HG03378 (cell line): ENCODE measurements around the gene EHD2.
"Not testable (repeated sequence)": the region's sequence is repeated elsewhere in the genome, so short reads cannot be mapped to it uniquely, and the experiment has no call there.

Source experiments
- ATAC-seq: cut with Tn5 transposase; IDR thresholded peaks from one replicate; pipeline ENCODE4 v1.9.1; 2021; ENCODE audit warnings: mild to moderate bottlenecking, moderate library complexity; ENCODE audit not compliant: unreplicated experiment

The EHD2 gene

GRCh38 chr19:47765523-47766358 lies 52.5 kb downstream of the EHD2 start:
- no peak for ATAC-seq

DNA sequence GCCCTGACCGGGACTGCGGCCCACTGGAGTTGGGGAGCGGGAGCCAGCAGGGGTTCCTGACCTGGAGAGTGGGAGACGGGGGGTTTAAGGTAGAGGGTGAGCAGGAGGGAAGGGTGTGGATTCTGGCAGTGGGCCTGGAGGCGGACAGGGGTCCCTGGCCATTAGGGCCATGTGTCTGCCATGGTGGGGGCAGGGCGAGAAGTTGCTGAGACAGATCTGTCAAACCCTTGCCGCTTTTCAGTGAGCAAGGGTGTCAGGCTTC lies 53.1 kb downstream of the EHD2 start:
- no peak for ATAC-seq

GRCh38 chr19:47766670-47767069 lies 53.4 kb downstream of the EHD2 start:
- no peak for ATAC-seq

DNA sequence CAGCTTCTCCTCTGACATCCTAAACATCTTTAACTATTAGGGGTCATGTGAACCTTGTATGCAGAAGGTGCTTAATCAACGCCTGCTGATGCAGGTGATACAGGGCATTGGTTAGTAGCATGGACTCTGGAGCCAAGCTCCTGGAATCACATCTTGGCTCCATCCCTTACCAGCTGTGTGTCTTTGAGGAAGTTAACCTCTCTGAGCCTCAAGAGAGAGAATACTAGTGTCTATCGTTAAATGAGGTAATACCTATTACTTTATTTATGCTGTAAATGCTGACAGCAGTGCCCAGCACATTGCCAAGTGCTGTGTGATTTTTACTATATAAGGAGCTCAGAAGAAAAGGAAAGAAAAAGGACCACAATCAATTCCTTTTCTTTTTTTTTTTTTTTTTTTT lies 54.1 kb downstream of the EHD2 start:
- no peak for ATAC-seq

DNA sequence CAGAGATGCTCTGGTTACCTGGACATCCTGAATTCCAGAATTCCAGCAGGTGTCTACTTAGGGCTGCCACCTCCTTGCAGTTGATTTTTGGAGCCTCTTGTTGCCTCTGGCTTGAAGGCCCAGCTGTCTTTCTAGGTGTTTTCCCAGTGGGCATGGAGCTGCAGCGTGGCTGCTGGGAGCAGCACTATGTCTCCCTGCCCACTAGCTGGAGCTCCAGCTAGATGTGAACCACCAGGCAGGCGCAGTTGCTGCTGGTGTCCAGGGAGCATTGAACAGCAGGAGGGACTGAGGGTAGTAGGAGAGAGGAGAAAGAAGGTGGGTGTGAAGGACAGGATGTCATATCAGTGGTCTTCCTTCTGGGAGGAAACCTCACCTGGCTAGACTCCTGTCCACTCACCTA lies 55.4 kb downstream of the EHD2 start:
- no peak for ATAC-seq

DNA sequence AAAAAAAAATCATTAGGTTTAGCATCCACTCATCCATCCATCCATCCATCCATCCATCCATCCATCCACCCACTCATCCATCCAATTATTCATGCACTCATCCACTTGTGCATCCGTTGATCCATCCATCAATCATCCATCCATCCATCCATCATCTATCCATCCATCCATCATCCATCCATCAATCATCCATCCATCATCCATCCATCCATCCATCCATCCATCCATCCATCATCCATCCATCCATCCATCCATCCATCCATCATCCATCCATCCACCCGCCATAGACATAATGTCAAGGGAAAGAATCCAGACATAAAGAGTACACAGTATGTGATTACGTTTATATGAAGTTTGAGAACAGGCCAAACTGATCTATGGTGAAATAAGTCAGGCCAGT lies 56.3 kb downstream of the EHD2 start:
- ATAC-seq = no peak

GRCh38 chr19:47771291-47771690 lies 58.1 kb downstream of the EHD2 start:
- not testable (repeated sequence) for ATAC-seq

DNA sequence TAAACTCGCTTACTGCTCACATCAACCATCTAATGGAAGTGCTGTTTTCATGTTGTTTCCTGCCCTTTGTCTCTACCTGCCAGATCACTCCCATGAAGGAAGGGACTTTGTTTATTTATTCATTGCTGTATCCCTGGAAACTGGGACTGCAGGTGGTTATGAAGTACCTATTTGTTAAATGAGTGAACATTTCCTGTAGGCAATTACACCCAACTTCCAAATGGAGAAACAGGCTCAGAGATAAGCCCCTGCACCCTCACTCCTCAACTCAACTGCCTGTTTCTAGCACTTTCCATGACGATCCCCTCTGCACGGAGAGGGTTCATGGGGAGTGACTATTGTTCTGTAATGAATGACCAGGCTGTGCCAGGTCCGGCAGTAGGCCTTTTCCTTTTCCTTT lies 63.3 kb downstream of the EHD2 start:
- ATAC-seq = no peak

DNA sequence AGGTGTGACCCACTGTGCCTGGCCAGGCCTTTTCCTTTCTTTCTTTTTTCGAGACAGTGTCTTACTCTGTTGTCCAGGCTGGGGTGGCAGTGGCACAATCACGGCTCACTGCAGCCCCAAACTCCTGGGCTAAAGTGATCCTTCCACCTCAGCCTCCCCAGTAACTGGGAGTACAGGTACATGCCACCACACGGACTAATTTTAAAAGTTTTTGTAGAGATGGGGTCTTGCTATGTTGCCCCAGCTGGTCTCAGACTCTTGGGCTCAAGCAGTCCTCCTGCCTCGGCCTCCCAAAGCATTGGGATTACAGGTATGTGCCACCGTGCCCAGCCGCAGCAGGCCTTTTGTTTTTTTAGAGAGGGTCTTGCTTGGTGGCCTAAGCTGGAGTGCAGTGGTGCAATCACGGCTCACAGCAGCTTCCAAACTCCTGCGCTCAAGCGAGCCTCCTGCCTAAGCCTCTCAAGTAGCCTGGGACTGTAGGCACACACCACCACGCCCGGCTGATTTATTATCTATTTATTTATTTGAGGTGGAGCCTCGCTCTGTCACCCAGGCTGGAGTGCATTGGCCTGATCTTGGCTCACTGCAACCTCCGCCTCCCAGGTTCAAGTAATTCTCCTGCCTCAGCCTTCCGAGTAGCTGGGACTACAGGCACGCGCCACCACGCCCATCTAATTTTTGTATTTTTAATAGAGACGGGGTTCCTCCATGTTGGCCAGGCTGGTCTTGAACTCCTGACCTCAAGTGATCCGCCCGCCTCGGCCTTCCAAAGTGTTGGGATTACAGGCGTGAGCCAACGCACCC lies 64.2 kb downstream of the EHD2 start:
- ATAC-seq = not testable (repeated sequence)

GRCh38 chr19:47778049-47778953 lies 65.1 kb downstream of the EHD2 start, which contains the start of gene SELENOW:
TSS of gene SELENOW (plus strand) at chr19:47778703. CDS start at chr19:47778786, 83 bp downstream.
- peak; percentile 63 for ATAC-seq

DNA sequence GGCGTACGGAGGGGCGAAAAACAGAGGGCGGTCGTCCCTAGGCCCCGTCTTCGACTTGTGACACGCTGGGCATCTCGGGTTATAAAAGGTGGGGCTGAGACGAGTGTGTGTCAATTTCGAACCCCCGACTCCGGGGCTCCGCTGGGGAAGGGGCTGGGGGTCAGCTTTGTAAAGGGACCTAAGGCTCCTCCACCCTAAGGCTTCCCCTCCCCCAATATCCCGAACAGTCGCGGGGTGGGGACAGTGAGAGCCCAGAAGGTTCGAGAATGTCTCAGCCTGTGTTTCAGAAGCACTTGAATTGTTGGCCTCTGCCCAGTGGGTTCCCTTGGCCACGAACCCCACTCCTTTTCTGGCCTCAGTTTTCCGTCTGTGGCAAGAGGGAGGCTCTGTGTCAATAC lies 65.7 kb downstream of the EHD2 start:
- no peak for ATAC-seq

DNA sequence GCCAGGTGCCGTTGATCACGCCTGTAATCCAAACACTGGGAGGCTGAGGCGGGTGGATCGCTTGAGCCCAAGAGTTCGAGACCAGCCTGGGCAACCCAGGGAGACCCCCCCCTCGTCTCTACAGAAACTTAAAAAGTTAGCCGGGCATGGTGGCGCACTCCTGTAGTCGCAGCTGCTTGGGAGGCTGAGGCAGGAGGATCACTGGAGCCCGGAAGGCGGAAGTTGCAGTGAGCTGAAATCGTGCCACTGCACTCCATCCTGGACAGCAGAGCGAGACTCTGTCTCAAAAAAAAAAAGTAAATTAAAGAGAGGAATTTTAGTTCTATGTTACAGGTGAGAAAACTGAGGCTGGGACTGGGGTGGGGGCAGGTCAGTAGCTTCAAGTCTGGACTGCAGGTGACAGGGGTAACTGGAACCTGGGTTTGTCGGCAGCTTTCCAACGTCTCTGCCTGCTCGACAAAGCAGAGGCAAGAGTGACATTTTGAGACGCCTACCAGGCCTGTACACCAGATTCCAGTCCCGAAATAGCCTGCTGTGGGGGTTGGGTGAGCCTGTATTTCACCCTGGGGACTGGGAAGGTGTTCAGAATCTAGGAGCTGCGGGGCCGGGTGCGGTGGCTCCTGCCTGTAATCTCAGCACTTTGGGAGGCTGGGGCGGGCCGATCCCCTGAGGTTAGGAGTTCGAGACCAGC lies 66.4 kb downstream of the EHD2 start:
- ATAC-seq = no peak

DNA sequence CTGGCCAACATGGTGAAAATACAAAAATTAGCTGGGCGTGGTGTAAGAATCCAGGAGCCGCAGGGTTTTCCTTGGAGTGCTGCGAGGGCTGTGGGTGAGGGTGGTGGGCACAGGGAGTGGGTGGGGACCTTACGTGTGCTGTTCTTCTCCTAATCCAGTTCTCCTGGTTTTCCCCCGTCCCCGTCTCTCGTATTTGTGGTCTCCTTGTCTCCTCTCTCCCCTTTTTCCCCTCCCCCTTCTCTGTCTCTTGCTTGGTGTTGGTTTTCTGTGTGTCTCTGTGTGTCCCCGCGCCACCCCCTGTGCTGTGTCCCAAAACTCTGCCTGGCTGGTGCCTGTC lies 67.0 kb downstream of the EHD2 start:
- ATAC-seq = no peak

- ATAC-seq = no peak
Observed at GRCh38 chr19:47781590-47782262, 68.5 kb downstream of the EHD2 start.

DNA sequence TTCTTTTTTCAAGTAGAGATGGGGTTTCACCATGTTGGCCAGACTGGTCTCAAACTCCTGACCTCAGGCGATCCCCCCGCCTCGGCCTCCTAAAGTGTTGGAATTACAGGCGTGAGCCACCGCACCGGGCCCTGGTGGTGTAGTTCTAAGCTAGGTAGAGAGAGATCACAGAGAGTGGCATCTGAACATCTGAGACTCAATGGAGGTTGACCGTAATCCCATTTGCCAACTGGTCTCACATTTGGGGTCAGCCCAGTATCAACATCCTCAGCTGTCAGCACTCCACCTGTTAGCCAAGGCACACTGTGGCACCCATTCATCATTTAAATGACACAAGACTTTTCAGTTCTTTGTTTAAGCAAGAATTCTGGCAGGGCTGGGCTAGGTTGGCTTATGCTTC lies 73.3 kb downstream of the EHD2 start:
- ATAC-seq = no peak

- ATAC-seq = not testable (repeated sequence)
Observed at GRCh38 chr19:47787307-47787706, 74.1 kb downstream of the EHD2 start.

DNA sequence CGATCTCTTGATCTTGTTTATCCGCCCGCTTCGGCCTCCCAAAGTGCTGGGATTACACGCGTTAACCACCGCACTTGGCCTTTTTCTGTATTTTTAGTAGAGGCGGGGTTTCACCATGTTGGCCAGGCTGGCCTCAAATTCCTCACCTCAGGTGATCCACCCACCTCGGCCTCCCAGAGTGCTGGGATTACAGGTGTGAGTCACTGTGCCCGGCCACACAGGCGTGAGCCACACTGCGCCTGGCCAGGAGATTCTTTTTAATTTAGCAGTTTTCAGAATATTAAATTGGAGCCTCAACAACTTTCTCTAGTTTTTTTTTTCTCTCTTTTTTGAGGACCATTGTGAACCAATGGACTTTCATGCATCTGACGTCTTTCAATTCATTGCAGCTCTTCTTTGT lies 76.6 kb downstream of the EHD2 start:
- ATAC-seq = not testable (repeated sequence)

GRCh38 chr19:47790398-47790814 lies 77.2 kb downstream of the EHD2 start:
- ATAC-seq = no peak

- no peak for ATAC-seq
Observed at GRCh38 chr19:47792616-47793015, 79.4 kb downstream of the EHD2 start.
